ENCODE measurements around the gene BCL2L2.

DNA sequence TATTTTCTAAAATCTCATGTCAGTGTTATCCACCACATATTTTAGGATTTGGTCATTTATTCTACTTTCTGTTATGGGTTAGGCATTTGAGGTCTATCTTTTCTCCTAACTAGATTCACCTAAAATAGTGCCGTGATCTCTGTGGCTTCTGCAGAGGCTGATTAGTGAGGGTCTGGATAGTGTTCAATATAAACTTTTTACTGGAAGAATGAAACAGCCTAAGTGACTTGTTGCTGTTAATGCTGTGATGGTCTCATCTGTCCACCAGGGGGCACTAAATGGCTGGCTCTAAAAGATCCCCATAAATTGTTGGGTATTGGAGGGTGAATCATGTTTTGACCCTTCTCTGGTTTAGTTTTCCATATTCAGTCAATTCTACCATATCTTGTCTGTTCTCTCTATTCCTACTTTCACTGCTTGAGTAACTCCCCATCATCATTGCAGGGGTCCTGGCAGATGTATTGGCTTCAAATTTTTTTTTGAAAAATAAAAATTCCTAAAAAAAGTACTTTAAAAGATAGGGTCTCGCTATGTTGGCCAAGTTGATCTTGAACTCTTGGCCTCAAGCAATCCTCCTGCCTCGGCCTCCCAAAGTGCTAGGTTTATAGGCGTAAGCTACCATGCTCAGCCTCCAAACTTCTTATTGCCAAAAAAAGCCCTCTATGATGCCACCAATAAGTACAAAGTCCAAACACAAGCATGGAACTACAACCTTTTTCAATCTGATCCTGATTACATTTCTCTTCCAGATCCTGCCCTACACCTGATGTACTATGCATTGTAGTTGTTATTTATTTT lies 21.5 kb downstream of the BCL2L2 start:
- TF ChIP-seq, protein P1, sequence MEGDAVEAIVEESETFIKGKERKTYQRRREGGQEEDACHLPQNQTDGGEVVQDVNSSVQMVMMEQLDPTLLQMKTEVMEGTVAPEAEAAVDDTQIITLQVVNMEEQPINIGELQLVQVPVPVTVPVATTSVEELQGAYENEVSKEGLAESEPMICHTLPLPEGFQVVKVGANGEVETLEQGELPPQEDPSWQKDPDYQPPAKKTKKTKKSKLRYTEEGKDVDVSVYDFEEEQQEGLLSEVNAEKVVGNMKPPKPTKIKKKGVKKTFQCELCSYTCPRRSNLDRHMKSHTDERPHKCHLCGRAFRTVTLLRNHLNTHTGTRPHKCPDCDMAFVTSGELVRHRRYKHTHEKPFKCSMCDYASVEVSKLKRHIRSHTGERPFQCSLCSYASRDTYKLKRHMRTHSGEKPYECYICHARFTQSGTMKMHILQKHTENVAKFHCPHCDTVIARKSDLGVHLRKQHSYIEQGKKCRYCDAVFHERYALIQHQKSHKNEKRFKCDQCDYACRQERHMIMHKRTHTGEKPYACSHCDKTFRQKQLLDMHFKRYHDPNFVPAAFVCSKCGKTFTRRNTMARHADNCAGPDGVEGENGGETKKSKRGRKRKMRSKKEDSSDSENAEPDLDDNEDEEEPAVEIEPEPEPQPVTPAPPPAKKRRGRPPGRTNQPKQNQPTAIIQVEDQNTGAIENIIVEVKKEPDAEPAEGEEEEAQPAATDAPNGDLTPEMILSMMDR (IDR thresholded peaks at IDR 0.05), result peak; percentile 83 to 85 (median 84)
- TF ChIP-seq POLR2A (IDR thresholded peaks at IDR 0.05; ENCODE audit: low read depth) (no peak), EP300 (IDR thresholded peaks at IDR 0.05) (no peak)
